Measurements from ENCODE around the gene EEFSEC.

DNA sequence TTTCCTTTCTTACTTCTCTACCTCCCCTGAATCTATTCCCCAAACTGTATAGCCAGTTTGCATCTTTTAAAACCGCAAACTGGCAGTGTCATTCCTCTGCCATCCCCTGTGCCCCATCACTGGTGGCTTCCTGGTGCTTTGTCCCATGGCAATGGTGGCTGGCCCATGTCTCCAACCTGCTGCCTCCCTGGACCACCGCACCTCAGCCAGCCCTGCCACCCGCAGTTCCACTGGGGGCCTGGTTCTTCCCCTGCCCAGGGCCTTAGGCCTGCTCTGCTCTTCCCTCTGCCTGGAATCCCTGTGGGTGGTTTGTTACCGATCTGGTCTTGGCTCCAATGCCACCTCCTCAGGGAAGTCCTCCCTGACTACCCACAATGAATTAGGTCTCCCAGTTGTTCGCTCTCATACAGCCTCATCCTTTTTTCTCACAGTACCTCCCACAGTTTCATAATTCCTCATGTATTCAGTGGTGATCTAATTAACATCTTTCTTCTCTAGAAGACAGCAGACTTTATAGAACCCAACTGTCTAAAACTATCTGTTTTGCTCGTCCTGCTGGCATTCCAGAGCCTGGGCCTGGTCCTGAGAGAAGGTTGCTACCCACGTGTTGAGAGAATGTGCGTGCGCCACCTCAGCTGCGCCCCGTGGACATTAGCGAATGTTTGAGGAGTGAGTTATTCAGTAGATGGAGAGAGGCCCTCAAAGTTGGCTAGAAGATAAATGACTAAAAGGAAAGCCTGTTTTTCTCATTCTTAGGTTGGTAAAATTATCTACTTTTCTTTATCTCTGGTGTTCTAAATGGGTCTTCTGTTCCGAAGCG, 183.3 kb downstream of the EEFSEC start:
- TF ChIP-seq EZH2 (IDR thresholded peaks at IDR 0.05; ENCODE audit: insufficient read depth, poor library complexity, severe bottlenecking), result no peak
- no peak for TF ChIP-seq EZH2phosphoT487 (IDR thresholded peaks at IDR 0.05; ENCODE audit: insufficient read depth, low read depth)

Data from GM23248 (cell line).